Measurements from ENCODE around the gene FOXQ1.

DNA sequence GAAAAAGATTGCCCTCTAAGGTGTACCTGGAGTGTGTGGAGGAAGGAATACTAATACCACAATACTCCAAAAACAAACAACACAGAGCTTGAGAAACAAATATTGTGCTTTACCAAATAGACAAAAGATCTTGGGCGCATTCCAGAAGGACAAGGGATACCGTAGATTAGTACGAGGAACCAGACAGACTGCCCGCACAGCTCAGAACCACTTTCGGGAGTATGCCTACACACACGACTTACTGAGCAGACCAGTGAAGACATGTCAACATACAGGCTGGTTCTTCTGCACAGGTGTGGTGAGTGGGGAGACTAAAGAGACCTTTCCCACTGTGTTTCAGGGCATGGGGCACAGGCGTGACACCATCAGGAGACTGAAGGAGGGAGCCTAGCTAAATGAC, 15.8 kb upstream of the FOXQ1 start:
- TF ChIP-seq, protein P1, sequence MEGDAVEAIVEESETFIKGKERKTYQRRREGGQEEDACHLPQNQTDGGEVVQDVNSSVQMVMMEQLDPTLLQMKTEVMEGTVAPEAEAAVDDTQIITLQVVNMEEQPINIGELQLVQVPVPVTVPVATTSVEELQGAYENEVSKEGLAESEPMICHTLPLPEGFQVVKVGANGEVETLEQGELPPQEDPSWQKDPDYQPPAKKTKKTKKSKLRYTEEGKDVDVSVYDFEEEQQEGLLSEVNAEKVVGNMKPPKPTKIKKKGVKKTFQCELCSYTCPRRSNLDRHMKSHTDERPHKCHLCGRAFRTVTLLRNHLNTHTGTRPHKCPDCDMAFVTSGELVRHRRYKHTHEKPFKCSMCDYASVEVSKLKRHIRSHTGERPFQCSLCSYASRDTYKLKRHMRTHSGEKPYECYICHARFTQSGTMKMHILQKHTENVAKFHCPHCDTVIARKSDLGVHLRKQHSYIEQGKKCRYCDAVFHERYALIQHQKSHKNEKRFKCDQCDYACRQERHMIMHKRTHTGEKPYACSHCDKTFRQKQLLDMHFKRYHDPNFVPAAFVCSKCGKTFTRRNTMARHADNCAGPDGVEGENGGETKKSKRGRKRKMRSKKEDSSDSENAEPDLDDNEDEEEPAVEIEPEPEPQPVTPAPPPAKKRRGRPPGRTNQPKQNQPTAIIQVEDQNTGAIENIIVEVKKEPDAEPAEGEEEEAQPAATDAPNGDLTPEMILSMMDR (IDR thresholded peaks at IDR 0.05) = no peak
- no peak for TF ChIP-seq POLR2A (IDR thresholded peaks at IDR 0.05)
- TF ChIP-seq POLR2AphosphoS5 (IDR thresholded peaks at IDR 0.05) = no peak
